Measurements from ENCODE around the gene LZTS3. TPM values are rescaled to one million over a fixed set of nuclear protein-coding genes. Genes with fewer than 3 reads are reported as not detected.

Gene LZTS3
- total and polyA plus RNA-seq, 2 of the 13 experiments (the other 11 are each of a cell fraction or from before 2014, with no cell fraction given) = 10.1 to 31.3 TPM

GRCh38 chr20:3218307-3218988 is 45.1 kb upstream of the LZTS3 start (continued):
- TF ChIP-seq RERE (CRISPR knock-in tag; IDR thresholded peaks at IDR 0.05; ENCODE audit: low read depth) = peak; percentile 58; the same call in 1 of the 2 replicates
- 0 out of 2 replicates have a peak, but pooled peaks have one; percentile 35 for TF ChIP-seq ZC3H4 (CRISPR knock-in tag; IDR thresholded peaks at IDR 0.05; ENCODE audit: borderline replicate concordance)
- TF ChIP-seq ZNF530 (CRISPR knock-in tag; IDR thresholded peaks at IDR 0.05; ENCODE audit: low read depth) = no peak
- peak; percentile 72 for TF ChIP-seq TEAD3 (CRISPR knock-in tag; optimal IDR thresholded peaks at IDR 0.05; ENCODE audit: borderline replicate concordance)
- no peak for TF ChIP-seq TCF7L2 (IDR thresholded peaks at IDR 0.05; ENCODE audit: low read depth, low read length)
- TF ChIP-seq ZNF670 (CRISPR knock-in tag; IDR thresholded peaks at IDR 0.05; ENCODE audit: borderline replicate concordance) = peak; percentile 70; the same call in 1 of the 2 replicates
- no peak for TF ChIP-seq CREB1 (IDR thresholded peaks at IDR 0.05)
- TF ChIP-seq CREB1 (CRISPR knock-in tag; IDR thresholded peaks at IDR 0.05) = no peak
- TF ChIP-seq TRAFD1 (CRISPR knock-in tag; IDR thresholded peaks at IDR 0.05; ENCODE audit: borderline replicate concordance) = no peak
- TF ChIP-seq ZNF124 (CRISPR knock-in tag; IDR thresholded peaks at IDR 0.05) = peak; percentile 92; the same call in 1 of the 2 replicates
- peak; percentile 88 for TF ChIP-seq MEIS2 (CRISPR knock-in tag; IDR thresholded peaks at IDR 0.05)
- TF ChIP-seq TAF1 (CRISPR knock-in tag; IDR thresholded peaks at IDR 0.05) = no peak
- no peak for TF ChIP-seq ZBTB10 (CRISPR knock-in tag; IDR thresholded peaks at IDR 0.05; ENCODE audit: borderline replicate concordance)
- TF ChIP-seq ZNF782 (CRISPR knock-in tag; IDR thresholded peaks at IDR 0.05; ENCODE audit: borderline replicate concordance) = peak; percentile 18; the same call in 1 of the 2 replicates
- TF ChIP-seq ZSCAN25 (CRISPR knock-in tag; IDR thresholded peaks at IDR 0.05) = peak; percentile 83
- peak; percentile 37; the same call in 1 of the 2 replicates for TF ChIP-seq ZNF362 (CRISPR knock-in tag; IDR thresholded peaks at IDR 0.05; ENCODE audit: borderline replicate concordance)
- TF ChIP-seq MTA3 (CRISPR knock-in tag; IDR thresholded peaks at IDR 0.05) = no peak
- TF ChIP-seq ZNF547 (CRISPR knock-in tag; IDR thresholded peaks at IDR 0.05) = peak; percentile 89
- TF ChIP-seq ZNF761 (CRISPR knock-in tag; conservative IDR thresholded peaks at IDR 0.05) = no peak
